GM21737 (cell line): ENCODE measurements around the gene HLA-DRA.
"Not testable (repeated sequence)": the region's sequence is repeated elsewhere in the genome, so short reads cannot be mapped to it uniquely, and the experiment has no call there.

Experiments used
- ATAC-seq: cut with Tn5 transposase; IDR thresholded peaks from one replicate; pipeline ENCODE4 v1.9.1; 2021; ENCODE audit warnings: mild to moderate bottlenecking, moderate library complexity; ENCODE audit not compliant: unreplicated experiment

The HLA-DRA gene

DNA sequence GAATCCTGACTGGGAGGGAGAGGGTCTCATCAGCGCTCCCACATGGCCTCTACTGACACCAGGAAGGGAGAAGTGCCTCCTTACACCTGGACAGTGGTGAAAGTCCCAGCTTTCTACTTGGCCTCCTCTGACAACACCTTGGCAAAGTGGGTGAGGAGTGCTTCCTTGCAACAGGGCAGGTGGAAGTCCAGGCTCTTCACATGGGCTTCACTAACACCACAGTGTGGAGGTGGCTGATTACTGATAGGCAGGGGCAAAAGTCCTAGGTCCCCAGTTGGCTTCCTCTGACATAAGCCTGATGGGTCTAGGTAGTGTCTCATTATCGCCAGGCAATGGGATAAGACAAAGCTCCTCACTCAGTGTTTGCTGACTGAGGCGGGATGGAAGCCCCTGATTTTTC, 9.5 kb upstream of the HLA-DRA start:
- ATAC-seq: no peak

DNA sequence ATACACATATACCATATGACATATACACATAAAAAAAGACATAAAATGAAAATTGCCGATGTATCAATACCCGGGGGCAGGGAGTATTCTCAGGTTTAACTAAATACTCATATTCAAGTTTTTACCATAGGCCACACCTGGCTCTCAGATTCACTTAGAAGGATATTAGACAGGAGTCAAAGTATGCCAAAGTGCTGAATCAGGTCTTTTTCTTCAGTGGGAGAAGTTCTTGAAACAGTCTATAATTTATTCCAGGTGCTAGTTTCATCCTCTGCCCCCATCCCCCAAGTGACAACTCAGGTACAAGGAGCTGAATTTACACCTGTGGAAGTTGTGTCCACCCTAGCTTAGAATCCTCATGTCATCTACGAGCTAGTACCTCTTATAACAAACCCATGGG, 8.5 kb upstream of the HLA-DRA start:
- ATAC-seq: no peak

DNA sequence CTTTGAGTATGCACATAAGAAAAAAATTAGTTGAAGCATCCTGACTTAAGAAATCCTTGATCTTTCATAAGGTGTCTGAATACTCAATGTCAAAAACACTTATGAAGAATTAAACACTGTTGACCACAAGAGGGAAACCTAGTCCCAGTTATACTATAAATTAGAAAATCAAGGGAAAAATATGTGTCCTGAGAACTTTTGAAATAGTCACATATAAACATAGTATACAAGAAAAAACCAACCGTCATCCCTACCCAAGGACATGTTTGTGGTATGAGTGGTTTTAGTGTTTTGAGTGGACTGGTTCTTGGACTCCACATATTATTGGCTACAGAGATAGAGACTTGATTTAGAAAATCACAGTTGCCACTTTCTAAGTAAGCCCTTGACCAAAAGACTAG, 7.6 kb upstream of the HLA-DRA start:
- no peak for ATAC-seq

DNA sequence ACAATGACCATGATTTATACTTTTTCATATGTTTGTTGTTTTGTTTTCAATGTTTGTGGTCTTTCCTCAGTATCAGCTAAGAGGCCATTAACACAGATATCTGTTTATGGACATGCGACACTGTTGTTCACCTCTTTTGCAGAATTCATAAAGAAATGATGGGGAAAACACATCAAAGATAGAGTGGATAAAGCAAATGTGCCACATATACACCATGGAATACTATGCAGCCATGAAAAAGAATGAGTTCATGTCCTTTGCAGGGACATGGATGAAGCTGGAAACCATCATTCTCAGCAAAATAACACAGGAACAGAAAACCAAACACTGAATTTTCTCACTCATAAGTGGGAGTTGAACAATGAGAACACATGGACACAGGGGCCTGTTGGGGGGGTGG, 5.7 kb upstream of the HLA-DRA start:
- not testable (repeated sequence) for ATAC-seq

DNA sequence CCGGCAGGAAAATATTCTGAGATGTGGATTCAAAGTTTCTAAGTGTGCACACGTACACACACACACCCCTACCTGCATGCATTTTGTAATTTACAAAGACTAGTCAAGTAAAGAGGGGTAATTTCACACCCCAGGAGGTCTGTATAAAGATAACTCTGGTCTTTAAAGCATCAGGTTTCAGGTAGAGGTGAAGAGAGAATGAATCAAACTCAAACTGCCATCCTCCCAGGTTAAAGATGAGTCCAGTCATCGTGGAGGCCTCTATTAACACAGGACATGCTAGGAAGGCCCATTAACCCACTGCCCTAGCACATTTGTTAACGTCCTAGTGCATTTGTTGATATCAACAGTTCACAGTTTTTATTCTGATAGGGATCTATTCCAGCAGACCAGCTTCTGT, 3.5 kb upstream of the HLA-DRA start:
- ATAC-seq: no peak

DNA sequence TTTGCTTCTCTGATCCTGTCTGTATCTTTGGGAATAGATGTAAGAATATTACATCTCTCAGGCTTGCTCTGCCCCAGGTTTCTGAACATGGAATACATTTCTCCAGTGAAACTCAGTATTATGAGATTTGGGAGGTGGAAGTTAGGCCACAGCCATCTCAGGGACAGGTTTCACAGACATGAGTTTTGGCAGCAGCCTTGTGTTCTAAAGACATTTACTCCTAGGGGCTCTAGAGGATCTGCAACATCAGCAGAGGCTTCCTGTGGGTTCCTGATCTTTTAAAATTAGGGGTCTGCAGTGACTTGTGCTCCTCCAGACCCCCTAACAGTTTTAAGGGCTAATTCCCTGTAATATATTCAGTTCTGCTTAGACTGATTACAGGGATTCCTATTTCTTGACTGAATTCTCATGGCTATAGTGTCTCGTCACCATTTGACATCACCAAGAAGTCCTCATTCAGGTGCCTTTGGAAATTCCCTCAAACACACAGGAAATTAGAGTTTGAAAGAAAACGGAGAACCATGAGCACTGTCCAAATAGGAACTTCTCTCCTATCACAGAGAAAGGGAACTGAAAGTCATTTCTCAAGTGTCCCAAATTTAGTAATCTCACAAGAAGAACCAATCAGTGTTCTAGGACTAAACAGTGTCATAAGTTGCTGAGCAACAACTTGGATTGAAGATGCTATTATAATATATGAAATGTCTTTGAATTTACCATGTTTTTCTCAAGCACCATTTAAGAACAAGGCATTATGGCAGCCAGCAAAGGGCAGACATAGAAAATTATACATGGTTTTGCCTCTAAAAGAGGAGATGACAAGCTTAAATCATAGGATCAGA, 2.5 kb upstream of the HLA-DRA start:
- peak; percentile 62 for ATAC-seq

DNA sequence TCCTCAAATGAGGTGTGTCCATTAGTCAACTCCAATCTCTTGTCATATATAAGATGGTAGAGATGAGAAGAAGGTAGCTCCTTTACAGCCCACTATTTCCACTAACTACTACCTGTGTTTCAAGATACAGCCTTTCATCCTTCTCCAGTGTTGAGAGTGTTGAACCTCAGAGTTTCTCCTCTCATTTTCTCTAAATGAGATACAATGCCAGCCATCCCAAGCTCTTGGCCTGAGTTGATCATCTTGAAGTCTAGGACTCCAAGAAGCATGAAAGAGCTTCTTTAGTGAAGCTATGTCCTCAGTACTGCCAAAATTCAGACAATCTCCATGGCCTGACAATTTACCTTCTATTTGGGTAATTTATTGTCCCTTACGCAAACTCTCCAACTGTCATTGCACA, 548 bp upstream of the HLA-DRA start:
- ATAC-seq: no peak

DNA sequence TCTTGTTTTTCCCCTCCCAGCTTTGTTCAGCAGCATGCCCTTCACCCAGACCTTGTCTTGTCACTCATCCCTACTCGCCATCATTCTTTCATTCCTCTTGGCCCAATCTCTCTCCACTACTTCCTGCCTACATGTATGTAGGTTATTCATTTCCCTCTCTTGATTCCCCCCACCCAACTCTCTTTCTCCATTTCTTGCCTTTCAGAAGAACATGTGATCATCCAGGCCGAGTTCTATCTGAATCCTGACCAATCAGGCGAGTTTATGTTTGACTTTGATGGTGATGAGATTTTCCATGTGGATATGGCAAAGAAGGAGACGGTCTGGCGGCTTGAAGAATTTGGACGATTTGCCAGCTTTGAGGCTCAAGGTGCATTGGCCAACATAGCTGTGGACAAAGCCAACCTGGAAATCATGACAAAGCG, 2.6 kb downstream of the HLA-DRA start:
- no peak for ATAC-seq

DNA sequence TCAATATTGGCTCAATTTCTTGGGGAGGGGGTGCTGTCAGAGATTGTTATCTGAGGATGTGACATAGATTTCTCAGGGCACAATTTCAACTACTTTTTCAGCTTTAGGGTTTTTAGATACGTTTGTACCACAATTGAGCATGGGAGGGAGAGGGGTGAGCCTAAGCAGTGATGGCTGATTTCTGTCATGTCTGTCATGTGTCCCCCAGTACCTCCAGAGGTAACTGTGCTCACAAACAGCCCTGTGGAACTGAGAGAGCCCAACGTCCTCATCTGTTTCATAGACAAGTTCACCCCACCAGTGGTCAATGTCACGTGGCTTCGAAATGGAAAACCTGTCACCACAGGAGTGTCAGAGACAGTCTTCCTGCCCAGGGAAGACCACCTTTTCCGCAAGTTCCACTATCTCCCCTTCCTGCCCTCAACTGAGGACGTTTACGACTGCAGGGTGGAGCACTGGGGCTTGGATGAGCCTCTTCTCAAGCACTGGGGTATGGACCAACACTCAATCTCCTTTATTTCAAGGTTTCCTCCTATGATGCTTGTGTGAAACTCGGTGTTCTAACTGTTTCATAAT, 3.4 kb downstream of the HLA-DRA start:
- no peak for ATAC-seq

DNA sequence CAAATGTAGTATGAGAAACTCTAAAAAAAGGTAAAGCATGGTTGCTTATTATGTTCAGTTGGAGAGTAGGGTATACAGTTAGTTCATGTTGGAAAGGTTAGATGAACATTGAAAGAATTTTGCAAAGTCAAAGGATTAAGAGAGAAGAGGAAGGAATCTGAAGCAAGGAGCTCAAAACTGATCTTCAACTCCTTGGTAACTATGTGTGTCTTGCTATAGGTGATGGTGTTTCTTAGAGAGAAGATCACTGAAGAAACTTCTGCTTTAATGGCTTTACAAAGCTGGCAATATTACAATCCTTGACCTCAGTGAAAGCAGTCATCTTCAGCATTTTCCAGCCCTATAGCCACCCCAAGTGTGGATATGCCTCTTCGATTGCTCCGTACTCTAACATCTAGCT, 4.7 kb downstream of the HLA-DRA start:
- no peak for ATAC-seq

DNA sequence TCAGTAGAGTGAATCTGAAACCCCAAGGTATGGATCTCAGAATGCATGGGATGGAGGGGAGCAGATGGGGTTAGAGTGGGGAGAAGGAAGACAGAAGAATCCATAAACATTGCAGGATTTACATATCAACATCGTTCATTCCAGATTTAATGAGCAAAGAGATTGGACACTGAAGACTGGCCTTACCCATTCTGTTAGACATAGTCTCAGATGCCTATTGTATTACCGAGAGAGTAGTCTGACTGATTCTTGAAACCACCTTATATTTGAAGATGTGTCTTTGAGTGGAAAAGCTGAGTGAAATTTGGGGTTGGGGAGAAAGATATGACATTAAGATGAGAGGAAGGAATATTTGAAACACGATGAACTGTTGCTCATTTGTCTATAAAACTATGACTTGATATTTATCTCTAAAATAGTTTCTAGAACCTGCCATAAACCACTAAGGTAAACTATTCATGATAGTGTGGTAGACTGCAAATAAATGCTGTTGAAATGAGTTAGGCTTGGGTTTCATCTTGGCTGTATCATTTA, 5.7 kb downstream of the HLA-DRA start:
- no peak for ATAC-seq

DNA sequence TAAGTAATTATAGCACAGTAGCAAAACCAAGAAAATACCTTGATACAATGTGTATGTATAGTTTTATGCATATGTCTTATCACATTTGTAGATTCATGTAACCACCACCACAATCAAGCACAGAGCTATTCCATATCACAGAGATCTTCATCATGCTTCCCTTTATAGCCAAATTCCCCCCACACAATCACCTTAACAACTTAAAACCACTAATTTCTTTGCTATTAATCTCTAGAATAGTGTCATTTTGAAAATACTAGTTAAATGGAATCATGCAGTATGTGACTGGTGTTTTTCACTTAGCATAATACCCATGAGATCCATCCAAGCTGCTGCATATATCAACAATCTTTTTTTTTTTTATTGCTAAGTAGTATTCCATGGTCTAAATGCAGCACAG, 8.2 kb downstream of the HLA-DRA start:
- no peak for ATAC-seq

DNA sequence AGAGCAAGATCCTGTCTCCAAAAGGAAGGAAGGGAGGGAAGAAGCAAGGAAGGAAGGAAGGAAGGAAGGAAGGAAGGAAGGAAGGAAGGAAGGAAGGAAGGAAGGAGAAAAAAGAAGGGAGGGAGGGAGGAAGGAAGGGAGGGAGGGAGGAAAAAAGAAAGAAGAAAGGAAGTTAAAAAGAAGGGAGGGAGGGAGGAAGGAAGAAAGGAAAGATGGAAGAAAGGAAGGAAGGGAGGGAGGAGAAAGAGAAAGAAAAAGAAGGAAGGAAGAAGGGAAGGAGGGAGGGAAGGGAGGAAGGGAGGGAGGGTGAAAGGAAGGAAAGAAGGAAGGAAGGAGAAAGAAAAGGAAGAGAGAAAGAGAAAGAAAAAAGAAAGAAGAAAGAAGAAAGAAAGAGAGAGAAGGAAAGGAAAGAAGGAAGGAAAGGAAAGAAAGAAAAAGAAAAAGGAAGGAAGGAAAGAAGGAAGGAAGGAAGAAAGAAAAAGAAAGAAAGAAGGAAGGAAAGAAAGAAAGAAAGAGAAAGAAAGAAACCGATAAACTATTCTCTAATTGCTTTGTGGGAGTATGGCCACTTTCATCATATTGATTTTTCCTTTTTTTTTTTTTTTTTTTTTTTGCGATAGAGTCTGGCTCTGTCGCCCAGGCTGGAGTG, 9.5 kb downstream of the HLA-DRA start:
- no peak for ATAC-seq

DNA sequence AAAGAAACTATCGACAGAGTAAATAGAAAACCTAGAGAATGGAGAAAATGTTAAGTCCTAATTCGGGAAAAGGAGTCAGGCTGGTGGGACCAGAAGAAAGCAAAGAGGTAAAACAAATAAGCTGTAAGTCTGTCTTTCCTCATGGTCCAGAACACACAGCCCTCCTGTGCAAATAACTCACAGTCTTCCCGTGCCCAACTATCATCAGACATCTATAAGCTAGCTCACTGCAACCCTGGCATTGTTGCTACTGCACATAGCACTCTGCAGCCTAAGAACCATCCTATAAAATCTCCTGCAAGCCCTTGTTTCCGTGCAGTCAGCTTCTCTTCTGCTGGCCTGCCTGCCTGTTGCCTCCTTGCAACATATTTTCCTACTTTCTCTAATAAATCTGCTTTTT, 17.4 kb downstream of the HLA-DRA start:
- no peak for ATAC-seq

DNA sequence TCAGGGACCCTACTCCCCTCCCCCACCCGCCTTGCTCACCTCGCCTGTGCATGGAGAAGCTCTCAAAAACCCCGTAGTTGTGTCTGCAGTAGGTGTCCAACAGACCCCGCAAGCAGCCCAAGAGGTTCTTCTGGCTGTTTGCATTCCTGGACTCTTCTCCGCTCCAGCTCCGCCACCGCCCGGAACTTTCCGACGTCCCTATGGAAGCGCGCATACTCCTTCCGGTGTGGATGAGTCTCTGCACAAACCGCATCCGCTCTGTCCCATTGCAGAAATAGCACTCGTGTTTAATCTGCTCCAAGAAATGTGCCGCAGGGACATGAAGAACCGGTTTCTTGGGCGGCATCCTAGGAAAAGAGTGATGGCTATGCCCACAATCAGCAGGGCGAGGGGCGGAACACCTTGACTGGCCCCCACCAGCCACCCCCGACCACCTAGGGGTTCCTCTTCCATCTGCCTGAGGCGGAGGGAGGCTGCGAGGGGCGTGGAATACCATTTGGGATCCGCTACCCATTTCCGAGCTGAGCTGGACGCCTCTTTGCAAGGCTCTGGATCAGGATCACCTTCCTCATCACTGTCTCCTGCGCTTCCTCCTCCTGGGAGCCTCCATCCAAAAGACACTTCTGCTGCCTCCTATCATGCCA, 20.2 kb downstream of the HLA-DRA start:
- ATAC-seq: no peak

DNA sequence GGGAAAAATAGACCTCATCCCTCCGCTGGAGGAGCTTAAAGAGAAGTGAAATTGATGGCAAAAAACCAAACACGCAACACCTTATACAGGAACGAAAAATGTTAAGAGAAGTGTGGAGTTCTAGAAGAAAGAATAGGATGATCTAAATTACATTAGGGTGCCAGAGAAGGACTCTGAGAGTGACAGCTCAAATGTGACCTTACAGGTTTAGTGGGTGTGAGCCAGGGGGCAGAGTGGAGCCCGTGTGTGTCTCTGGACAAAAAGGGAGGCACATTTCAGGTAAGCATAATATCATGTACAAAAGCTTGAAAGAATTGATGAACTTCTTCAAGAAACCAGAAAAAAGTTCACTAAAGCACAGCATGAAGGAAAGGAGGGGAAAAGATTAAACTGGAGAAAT, 20.8 kb downstream of the HLA-DRA start:
- ATAC-seq: no peak

DNA sequence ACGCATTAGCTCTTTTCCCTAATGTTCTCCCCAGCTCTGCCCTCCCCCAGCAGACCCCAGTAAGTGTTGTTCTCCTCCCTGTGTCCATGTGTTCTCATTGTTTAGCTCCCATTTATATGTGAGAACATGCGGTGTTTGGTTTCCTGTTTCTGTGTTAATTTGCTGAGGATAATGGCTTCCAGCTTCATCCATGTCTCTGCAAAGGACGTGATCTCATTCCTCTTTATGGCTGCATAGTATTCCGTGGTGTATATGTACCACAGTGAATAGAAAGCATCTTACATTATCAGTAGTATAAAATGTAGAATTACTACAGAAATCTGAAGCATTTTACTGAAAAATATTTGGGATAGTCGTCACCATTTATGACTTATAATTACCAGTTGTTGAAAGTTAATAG, 21.8 kb downstream of the HLA-DRA start:
- no peak for ATAC-seq

DNA sequence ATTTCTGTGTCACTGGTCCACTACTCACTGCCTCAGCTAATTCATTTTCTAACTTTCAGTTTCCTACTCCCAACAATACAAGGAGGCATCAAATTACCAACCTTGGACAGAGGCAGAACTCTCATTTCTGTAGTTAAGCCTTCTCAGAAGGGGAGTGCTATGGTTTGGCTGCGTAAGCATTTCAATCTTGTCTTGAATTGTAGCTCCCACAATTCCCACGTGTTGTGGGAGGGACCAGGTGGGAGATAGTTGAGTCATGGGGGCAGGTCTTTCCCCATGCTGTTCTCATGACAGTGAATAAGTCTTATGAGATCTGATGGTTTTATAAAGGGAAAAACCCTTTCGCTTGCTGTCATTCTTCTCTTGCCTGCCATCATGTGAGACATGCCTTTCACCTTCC, 22.9 kb downstream of the HLA-DRA start:
- peak; percentile 79 for ATAC-seq

DNA sequence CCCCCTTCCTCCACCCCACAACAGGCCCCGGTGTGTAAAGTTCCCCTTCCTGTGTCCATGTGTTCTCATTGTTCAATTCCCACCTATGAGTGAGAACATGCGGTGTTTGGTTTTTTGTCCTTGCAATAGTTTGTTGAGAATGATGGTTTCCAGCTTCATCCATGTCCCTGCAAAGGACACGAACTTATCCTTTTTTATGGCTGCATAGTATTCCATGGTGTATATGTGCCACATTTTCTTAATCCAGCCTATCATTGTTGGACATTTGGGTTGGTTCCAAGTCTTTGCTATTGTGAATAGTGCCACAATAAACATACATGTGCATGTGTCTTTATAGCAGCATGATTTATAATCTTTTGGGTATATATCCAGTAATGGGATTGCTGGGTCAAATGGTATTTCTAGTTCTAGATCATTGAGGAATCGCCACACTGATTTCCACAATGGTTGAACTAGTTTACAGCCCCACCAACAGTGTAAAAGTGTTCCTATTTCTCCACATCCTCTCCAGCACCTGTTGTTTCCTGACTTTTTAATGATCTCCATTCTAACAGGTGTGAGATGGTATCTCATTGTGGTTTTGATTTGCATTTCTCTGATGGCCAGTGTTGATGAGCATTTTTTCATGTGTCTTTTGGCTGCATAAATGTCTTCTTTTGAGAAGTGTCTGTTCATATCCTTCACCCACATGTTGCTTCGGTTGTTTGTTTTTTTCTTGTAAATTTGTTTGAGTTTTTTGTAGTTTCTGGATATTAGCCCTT, 28.2 kb downstream of the HLA-DRA start:
- not testable (repeated sequence) for ATAC-seq

DNA sequence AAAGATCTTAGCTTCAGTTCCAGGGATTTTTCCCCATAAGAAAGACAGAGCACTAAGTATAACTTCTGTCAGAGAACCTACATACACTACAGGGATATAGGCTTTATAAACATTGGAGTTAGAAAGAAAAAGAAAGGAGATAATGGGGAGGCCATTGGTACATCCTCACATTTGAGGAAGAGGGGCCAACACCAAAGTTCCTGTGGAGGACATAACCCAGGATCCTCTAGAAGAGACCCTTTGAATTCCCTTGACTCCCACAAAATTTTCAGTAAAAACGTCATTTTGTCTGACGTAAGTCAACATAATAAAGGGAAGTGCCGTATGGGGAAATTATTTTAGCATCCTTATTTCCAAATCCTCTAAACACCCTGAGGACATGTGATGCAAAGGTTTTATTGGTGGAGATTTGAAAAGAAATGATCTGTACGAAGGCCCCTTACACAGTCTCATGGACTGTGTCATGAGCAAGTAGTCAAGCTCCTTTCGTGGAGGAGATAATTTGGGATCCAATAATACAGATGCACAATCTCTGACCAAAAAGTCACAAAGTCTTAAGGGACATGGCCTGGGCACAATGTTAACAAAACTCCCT, 33.2 kb downstream of the HLA-DRA start:
- ATAC-seq: no peak
